Measurements from ENCODE around the gene INHBB.

Gene INHBB

GRCh38 chr2:120399889-120400240 lies 53.9 kb downstream of the INHBB start:
- DNase-seq: no peak

DNA sequence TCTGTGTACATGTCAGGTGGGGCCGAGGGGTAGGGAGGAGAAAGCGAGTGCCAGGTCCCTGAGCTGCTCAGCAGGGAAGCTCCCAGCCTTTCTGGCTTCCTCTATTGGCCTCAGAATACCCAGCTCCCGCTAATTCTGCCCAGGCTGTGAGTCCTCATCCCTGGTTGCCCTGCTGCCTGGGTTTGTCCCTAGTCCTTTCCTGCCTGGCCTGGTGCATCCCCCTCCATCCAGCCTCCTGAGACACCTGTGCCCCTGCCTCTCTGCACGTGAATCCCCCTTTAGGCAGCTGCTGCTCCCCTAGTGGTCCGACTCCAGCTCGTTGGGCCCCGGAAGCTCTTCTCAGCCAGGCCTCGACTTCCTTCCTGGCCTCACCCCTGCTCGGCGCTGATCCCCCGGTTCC lies 54.6 kb downstream of the INHBB start:
- DNase-seq: no peak
